ENCODE data around the gene MTCH1.
"Not testable (repeated sequence)": the region's sequence is repeated elsewhere in the genome, so short reads cannot be mapped to it uniquely, and the experiment has no call there.

The MTCH1 gene

GRCh38 chr6:36999061-36999750 is 13.2 kb upstream of the MTCH1 start:
- DNase-seq: peak; percentile 71

- peak; percentile 72 for DNase-seq
These were observed 12.7 kb upstream of the MTCH1 start for GRCh38 chr6:36998723-36999038.

GRCh38 chr6:36997811-36998722 is 12.1 kb upstream of the MTCH1 start:
- DNase-seq: peak; percentile 72

- not testable (repeated sequence) for DNase-seq
These were observed 4.4 kb upstream of the MTCH1 start for GRCh38 chr6:36990401-36990800.

GRCh38 chr6:36989264-36989663 is 3.3 kb upstream of the MTCH1 start:
- DNase-seq: no peak

GRCh38 chr6:36986704-36987047 is 680 bp upstream of the MTCH1 start:
- no peak for DNase-seq

GRCh38 chr6:36985417-36985807 is 584 bp downstream of the MTCH1 start:
- no peak for DNase-seq

- no peak for DNase-seq
These were observed 1.2 kb downstream of the MTCH1 start for GRCh38 chr6:36984581-36985416.

- no peak for DNase-seq
These were observed 2.5 kb downstream of the MTCH1 start for GRCh38 chr6:36983538-36983937.

- no peak for DNase-seq
These were observed 4.9 kb downstream of the MTCH1 start for GRCh38 chr6:36980876-36981619.

- no peak for DNase-seq
These were observed 5.9 kb downstream of the MTCH1 start for GRCh38 chr6:36980129-36980528.

GRCh38 chr6:36979347-36979742 is 6.7 kb downstream of the MTCH1 start:
- DNase-seq: no peak

GRCh38 chr6:36978421-36979346 is 7.3 kb downstream of the MTCH1 start:
- no peak for DNase-seq

GRCh38 chr6:36977470-36977941 is 8.5 kb downstream of the MTCH1 start:
- DNase-seq: no peak

- no peak for DNase-seq
These were observed 9.1 kb downstream of the MTCH1 start for GRCh38 chr6:36976931-36977330.

GRCh38 chr6:36976509-36976908 is 9.5 kb downstream of the MTCH1 start:
- DNase-seq: no peak

- no peak for DNase-seq
These were observed 10.1 kb downstream of the MTCH1 start for GRCh38 chr6:36976007-36976264.

- no peak for DNase-seq
These were observed 10.6 kb downstream of the MTCH1 start for GRCh38 chr6:36975231-36976006.

- no peak for DNase-seq
These were observed 12.3 kb downstream of the MTCH1 start for GRCh38 chr6:36973647-36974046.

- no peak for DNase-seq
These were observed 12.8 kb downstream of the MTCH1 start for GRCh38 chr6:36973190-36973589.

Measured in right kidney (tissue), 1 donor.